HG03025 (cell line): Measurements from ENCODE around the gene SLC12A2.

Experiments
- ATAC-seq: cut with Tn5 transposase; IDR thresholded peaks from one replicate; pipeline ENCODE4 v1.9.1; 2021; ENCODE audit warnings: mild to moderate bottlenecking, moderate library complexity; ENCODE audit not compliant: unreplicated experiment, low FRiP score

SLC12A2 gene

GRCh38 chr5:128216285-128216684, 132.7 kb downstream of the SLC12A2 start:
- no peak for ATAC-seq

GRCh38 chr5:128216860-128217531, 133.4 kb downstream of the SLC12A2 start:
- no peak for ATAC-seq

DNA sequence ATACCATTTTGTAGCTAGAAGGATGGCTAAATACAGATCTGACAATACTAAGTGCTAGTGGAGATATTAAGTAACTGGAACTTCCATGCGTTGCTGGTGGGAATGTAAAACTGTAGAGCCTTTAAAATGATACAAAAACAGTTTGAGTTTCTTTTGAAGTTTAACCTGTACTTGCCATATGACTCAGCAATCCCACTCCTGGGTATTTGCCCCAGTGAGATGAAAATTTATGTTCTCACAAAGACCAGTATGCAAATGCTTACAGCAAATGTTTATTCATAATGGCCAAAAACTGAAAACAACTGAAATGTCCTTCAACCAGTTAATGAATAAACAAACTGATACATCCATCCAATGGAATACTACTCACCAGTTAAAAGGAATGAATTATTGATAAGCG, 137.3 kb downstream of the SLC12A2 start:
- no peak for ATAC-seq

- no peak for ATAC-seq
Measured at GRCh38 chr5:128224336-128224735, 140.8 kb downstream of the SLC12A2 start.

DNA sequence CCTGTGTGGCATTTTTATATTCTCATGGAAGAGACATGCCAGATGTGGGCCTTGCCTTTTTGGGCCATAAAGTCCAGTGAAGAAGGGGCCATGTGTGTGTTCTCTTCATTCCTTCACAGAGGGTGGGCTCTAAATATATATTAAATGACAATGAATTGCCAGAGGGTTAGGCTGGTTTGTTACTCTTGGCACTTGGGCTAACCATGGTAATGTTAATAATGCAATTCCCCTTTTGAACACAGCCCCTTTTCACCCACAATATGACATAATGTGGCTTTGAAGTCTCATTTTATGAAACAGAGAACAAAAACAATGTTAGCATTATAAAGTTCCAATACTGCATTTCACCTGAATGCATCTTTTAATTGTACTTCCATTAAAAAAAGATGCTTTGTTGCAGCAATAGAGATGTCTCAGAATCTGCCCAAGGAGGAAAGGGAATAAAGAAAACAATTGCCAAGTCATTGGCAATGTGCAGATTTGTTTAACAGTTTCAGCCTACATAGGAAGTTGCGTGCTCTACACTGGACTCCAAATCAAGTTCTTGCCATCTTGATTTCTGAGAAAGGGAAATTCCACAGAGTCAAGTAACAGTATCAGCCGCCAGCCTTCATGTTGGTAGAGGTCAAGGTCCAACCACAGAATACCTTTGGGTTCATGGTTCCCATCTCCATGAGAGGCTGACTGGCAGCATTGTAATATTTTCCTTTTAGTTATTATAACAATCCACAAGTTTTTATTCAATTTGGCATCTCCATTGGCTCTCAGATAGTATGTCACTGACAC, 141.9 kb downstream of the SLC12A2 start:
- ATAC-seq = no peak

DNA sequence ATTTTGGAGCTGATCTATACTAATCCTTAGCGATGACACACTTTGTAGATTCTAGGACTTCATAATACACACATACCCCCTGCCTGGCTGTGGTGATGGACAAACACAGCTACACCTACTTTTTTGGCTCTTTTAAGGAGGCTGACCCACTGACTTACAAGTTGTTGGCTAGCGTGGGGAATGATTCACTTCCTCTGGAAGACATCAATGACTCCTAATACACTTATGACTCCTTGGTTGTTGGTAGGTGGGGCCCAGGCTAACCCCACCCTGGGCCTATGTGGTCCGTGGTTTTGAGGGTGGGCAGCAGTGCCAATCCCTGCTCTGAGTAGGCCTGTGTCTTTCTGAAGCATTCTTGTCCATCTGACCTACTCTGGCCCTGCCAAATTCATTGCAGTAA, 144.4 kb downstream of the SLC12A2 start:
- ATAC-seq = no peak

DNA sequence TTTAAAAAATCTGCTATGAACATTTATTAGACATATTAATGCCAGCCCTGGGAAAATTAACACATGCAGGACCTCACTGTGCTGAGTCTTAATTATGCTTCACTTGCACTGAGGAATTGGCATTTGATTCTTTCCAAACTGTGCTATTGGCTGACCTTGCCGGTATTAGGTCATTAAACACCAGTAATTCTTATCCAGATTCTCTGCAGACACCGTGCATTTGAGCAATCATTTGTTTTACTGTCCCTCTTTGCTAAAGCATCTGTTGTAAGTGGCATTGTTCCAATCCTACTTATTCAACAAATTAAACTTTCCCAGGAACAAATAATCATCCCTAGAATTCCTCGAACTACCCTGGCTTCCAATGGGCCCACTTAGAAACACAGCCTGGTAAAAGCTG, 145.0 kb downstream of the SLC12A2 start:
- no peak for ATAC-seq

DNA sequence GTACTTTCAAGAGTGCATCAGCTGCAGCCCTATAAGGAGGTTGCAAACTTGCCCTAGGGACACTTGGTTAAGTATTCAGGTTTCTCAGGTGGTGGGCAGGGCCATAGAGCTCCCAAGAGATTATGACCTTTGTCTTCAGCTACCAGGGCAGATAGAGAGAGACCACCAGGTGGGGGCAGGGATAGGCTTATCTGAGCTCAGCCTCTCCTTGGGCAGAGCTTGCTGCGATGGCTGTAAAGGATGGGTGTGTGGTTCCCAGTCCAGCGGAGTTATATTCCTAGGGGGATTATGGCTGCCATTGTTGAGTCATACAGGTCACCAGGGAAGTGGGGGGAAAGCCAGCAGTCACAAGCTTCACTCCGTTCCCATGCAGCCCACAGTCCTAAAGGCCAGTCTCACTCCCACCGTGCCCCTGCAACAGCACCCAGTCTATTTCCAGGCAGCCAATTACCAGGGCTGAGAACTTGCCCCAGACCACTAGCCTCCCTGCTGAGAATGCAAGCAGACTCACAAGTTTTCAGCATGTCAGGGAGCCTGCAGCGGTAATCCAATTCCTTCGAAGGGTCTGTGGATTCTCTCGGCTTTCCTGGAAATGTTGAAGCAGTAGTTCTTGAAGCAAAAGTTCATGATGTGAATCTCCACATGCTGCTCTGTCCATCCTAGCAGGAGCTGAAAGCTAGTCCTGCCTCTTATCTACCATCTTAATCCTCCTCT, 151.5 kb downstream of the SLC12A2 start:
- ATAC-seq = no peak

- ATAC-seq = no peak
Measured at GRCh38 chr5:128236334-128236733, 152.8 kb downstream of the SLC12A2 start.

GRCh38 chr5:128237000-128237399, 153.4 kb downstream of the SLC12A2 start:
- no peak for ATAC-seq

DNA sequence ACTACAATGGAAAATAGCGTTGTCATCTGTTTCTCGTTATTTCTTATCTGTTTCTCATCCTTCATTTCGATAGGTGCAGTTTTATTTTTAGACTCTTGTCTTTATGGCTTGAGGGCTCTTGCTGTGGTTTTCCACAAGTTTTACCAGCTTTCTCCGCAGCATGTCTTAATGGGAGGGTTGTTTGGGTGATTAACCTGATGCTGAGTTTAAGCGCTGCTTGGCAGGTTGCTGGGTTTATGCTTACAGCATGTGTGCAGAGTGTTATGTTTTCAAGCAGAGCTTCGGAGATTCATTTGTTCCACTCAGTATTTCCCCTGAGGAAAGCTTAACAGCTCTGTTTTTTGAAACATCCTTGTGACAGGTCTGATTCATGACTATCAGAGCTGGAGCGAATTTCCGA, 154.0 kb downstream of the SLC12A2 start:
- ATAC-seq = no peak
